ENCODE results near the gene HMGCS2.

HMGCS2 gene

GRCh38 chr1:119744598-119744942 lies 24.1 kb downstream of the HMGCS2 start:
- no peak overlapping the region for H3K4me3 ChIP-seq (ENCODE audit: low read length)
- TF ChIP-seq CTCF (IDR thresholded peaks at IDR 0.05; ENCODE audit: insufficient read depth, low read depth, low read length, missing control alignments): no peak
- no peak for DNase-seq (ENCODE audit: low read depth)

DNA sequence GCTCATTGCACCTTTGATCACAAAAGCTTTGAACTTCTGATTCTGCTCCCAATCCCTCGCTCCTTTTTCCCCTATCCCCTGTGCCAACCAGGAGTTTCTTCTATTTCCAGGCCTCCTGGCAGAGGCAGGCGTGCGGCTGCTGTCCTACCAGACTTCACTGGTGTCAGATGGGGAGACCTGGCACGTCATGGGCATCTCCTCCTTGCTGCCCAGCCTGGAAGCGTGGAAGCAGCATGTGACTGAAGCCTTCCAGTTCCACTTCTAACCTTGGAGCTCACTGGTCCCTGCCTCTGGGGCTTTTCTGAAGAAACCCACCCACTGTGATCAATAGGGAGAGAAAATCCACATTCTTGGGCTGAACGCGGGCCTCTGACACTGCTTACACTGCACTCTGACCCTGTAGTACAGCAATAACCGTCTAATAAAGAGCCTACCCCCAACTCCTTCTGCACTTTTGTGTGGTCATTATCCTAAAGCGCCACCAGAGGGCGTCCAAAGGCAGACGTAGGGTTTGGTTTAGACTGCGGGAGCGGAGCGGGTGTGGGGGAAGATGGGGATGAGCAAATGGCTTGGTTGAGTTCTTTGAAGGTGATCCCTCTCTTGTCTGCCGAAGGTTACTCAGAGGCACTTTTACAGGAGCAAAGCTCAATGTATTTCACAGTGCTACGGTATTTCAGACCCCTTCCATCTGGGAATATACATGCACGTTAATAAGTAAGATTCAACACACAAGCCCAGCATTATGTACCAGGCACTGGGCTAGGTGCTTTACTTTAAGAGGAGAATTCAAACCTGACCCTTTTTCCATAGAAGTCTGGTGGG lies 24.7 kb downstream of the HMGCS2 start:
- peak; percentile 92 for TF ChIP-seq CTCF (IDR thresholded peaks at IDR 0.05; ENCODE audit: insufficient read depth, low read depth, low read length, missing control alignments)
- peak; percentile 79 for DNase-seq (ENCODE audit: low read depth)

GRCh38 chr1:119743308-119743707 lies 25.4 kb downstream of the HMGCS2 start:
- H3K4me3 ChIP-seq (ENCODE audit: low read length): no peak overlapping the region
- no peak for TF ChIP-seq CTCF (IDR thresholded peaks at IDR 0.05; ENCODE audit: insufficient read depth, low read depth, low read length, missing control alignments)
- DNase-seq (ENCODE audit: low read depth): no peak

More for the DNA sequence above, 24.7 kb downstream of the HMGCS2 start:
- H3K4me3 ChIP-seq (ENCODE audit: low read length): no peak overlapping the region

GRCh38 chr1:119742677-119743076 lies 26.0 kb downstream of the HMGCS2 start:
- DNase-seq (ENCODE audit: low read depth): no peak
- TF ChIP-seq CTCF (IDR thresholded peaks at IDR 0.05; ENCODE audit: insufficient read depth, low read depth, low read length, missing control alignments): no peak

DNA sequence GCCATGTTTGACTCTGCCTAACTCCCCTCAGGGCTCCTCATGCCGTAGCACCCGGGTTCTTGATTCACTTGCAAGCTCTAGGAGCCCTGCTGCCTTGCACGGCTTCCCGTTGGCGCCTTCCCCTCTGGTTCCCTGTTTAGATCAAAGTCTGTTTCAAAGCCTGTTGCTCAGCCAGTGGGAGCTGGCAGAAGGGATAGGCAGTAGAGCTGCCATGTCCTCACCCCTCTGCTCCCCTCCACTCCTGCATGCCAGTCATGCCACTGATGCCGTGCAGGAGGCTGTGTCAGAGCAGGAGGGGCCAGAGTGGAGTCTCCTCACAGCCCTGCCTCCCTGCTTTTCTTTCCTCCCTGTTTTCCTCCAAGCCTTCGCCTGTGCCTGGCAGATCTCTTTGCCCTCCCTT lies 26.5 kb downstream of the HMGCS2 start:
- no peak for TF ChIP-seq CTCF (IDR thresholded peaks at IDR 0.05; ENCODE audit: insufficient read depth, low read depth, low read length, missing control alignments)
- DNase-seq (ENCODE audit: low read depth): peak; percentile 24
- H3K4me3 ChIP-seq (ENCODE audit: low read length): no peak overlapping the region

More at GRCh38 chr1:119742677-119743076, 26.0 kb downstream of the HMGCS2 start:
- H3K4me3 ChIP-seq (ENCODE audit: low read length): no peak overlapping the region

- no peak for DNase-seq (ENCODE audit: low read depth)
- no peak for TF ChIP-seq CTCF (IDR thresholded peaks at IDR 0.05; ENCODE audit: insufficient read depth, low read depth, low read length, missing control alignments)
- H3K4me3 ChIP-seq (ENCODE audit: low read length): no peak overlapping the region
Measured at GRCh38 chr1:119740896-119741780, 27.6 kb downstream of the HMGCS2 start.

Data from epithelial cell of esophagus (primary cell).